AG08395 (cell line): ENCODE measurements around the gene APBA2.

Experiments used
- DNase-seq: peaks from one replicate; pipeline ENCODE4 v3.0.0; 2012; ENCODE audit warnings: mixed read lengths, low spot score

The APBA2 gene

DNA sequence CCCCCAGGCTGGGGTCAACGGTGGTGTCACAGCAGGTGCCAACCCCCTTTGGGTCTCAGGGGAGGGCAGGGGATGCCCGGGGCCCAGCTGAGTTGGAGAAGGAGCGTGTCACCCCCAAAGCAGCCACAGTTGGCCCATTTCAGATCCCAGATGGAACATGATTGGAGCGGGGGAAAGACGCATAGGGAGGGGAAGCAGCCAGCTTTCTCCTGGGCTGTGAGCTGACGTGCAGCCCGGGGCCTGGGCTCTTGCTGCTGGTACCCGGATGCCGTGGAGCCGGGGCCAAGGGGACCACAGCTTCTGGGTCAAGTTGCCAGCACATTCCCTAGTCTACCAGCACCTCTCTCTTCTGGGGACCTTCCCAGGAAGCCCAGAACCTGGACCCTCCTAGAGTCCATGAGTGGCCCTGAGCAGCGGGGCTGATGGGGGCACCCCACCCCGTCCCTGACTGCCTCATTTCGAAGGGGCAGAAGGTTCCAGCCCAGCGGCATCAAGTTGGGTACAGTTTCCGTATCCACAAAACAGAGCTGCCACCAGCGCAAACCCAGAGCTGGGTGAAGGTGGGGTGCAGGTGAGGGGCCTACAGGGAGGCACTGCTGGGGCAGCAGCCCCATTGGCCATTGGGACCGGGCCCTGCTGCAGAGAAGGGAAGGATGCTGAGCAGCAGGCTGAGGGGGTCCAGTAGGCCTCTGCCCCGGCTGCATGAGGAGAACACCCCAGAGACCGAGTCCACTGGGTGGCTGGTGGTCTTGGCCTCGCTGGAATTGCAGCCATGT, 235.0 kb downstream of the APBA2 start:
- DNase-seq, result no peak

DNA sequence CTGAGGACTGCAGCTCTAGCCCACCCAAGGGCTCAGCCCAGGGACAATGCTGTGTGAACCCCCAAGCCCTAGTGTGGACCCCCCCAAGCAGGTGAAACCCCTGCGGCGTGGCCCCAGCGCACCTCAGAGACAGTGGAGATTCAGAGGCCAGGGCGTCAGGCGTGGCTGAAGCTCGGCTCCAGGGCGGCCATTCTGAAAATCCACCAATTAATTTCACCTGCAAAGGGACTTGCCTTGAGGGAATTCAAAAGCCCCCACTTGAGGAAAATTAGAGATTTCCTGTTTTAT, 235.5 kb downstream of the APBA2 start:
- no peak for DNase-seq

- no peak for DNase-seq
Observed at GRCh38 chr15:29121907-29122306, 236.1 kb downstream of the APBA2 start.

DNA sequence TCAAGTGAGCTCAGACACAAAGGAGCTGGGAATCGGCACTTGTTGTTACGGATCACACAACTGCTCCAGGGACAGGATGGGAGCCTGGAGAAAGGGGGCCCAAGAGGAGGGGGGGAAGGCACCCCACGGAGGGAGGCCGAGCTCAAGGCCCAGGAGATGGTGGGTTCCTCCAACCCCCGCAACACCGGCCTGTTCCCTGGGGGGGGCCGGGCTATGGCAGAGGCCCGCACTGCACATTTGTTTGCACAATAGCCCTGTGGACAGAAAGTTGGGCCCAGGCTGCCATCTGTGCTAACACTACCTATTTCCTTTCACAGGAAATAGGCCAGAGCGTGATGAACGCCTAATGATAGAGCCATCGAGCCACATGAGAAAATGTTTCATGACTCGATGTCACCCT, 236.7 kb downstream of the APBA2 start:
- no peak for DNase-seq

DNA sequence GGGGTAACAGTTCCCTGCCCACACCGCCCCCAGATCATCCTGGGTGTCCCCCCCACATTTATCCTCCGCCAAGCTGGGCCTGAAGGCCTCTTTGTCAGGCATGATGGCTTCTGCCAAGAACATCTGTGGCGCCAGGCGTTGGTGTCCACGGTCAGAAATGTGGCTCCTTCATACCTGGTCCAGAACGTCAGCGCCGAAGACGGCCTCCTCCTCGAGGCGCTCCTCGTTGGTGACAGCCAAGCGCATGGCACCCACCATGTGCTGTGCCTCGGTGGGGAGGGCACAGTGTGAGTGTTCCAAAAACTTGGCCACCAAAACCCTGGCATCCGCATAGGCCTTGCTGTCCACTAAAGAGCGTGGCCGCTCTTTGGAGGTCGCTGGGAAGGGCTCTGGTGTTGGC, 237.4 kb downstream of the APBA2 start:
- no peak for DNase-seq

- no peak for DNase-seq
Observed at GRCh38 chr15:29123991-29124390, 238.2 kb downstream of the APBA2 start.

DNA sequence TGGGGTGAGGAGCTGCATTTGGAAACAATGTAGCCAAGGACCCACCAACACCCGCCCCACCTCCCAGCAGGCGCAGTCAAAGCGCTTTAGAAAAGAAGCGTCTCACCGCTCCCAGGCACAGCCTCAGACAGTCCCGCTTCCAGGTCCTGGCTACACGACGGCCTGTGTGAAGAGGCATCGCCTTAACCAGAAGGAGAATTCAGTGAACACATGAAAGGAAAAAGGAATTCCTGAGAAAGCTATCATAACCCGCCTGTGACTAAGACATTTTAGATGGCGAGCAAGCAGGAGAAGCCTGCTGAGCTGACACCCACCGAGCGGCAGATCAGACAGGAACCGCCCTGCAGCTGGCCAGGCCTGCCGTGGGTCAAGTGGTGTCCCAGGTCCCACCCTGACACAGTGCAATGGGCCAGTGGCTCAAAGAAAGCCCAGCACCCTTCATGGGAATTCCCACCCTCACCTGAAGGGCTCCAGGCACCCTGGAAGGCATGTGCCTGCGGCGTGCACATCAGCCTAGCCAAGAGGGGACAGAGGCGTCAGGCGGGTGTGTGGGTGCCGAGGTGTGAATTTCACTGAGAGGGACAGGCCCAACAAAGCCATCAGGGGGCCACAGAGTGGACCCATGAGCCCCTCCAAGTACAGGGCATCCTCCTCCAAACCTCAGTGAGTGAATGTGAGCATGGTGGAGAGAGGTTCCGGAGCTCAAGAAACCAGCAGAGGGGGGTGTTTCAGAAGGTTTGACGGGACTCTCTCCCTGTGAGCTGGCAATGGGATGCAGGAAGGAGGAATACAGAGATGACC, 239.0 kb downstream of the APBA2 start:
- DNase-seq, result no peak

DNA sequence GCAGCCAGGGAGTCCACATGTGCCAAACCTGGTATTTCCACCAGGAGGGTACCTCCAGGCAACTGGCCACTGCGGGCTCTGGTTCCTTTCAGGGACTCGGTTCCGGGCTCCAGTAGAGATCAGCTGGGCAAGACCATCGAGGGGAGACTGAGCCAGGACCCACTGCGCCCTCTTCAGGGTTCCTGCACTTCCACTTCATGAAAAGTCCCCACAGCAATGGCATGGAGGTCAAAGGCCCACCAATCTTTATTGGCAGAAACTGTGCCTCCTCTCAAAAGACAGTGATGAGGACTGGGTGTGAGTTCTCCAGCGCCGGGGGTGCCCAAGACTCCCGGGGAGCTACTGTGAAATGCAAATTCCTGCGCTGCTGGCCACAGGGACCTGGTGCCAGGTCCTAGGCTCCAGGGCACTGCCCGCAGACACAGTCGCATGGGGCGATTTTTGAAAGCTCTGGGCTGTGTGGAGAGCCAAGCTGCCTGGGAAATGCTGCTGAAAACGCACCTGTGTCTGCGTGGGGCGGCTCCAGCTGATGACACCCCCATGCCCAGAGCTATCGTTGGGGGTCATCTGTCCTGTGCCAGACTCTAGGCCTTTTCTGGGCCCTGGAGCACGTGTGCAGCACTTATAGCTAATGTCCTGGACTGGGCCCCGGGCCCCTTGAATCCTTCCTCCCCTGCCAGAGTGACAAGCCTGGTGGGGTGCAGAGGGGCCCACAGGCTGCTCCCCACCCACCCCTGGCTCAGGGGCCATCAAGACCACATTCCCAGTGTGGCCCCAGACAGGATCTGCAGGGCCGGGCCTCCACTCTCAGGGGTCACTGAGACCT, 239.8 kb downstream of the APBA2 start:
- no peak for DNase-seq

GRCh38 chr15:29126208-29126536, 240.4 kb downstream of the APBA2 start:
- DNase-seq, result no peak

DNA sequence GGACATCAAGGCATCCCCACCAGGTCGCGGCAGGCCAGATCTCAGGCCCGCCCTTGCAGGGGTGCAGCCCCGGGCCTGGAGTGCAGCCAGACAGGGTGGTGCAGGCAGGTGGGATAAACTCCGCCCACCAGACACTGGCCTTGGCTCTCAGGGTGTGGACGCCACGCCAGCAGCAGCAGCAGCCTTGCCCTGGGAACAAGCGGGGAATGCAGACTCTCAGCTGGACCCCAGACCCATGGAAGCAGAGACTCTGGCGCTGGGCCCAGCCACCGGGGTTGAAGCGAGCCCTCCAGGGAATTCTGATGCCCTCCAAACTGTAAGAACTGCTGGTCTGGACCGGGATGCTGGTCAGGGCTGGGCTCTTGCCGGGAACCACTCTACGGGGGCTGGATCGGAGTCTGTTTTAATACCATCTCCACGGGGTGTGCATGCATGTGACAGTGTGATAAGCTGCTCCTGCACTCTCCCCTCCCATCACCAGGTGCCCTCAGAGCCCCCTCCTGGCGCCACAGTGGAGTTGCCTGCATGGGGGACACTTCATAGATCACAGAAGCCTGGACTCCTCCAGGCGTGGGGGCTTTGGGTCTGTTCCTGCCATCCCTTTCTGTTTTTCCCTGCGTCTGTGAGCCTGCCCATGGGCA, 241.2 kb downstream of the APBA2 start:
- no peak for DNase-seq

DNA sequence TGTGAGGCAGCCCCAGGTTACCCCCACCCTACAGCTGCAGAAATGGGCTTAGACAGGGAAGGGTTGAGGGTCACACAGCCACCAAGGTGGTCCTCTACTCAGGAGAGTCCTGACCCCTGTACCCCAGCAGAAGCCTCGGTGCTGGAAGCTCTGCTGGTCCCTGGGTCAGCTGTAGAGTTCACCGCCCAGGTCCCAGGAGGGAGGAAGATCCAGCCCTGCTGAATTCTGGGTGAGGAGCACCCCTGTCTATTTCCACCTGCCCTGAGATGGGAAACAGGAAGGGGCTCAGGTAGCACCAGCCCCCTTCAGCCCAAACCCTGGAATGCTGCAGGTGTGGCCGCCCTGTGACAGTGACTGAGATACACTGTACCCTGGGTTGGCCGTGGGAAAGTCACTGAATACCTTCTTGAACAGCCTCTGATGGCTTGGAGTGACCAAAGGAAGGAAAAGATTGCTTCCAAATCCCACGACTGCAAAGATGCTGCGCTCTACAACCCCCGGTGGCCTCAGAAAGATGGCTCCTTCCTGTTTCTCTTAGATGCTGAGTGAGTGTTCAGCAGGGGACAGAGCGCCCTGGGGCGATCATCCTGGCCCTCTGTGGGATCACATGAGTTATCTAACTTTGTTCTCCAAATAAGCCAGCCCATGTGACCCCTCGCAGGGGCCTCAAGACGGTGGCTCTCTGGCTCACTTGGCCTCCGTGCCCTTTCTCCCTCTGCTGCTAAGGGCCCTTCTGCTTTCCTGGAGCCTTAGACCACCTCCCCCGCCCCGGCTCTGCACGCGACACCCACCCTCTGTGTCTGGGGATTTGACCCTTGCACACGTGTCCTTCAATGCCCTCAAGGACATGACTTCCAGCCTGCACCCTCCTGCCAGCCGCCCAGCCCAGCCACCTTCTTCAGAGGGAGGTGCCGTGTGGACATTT, 242.0 kb downstream of the APBA2 start:
- DNase-seq, result no peak

- no peak for DNase-seq
Observed at GRCh38 chr15:29128671-29129070, 242.9 kb downstream of the APBA2 start.

DNA sequence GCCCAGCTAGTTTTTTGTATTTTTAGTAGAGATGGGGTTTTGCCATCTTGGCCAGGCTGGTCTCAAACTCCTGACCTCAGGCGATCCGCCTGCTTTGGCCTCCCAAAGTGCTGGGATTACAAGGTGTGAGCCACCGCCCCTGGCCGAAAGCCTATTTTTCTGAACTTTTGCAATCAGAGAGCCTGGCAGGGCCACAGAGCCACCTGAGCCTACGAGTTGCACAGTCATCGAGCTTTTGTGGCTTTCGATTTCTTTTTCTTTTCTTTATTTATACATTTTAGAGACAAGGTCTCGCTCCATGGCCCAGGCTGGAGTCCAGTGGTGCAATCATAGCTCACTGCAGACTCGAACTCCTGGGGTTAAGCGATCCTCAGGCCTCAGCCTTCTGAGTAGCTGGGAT, 243.4 kb downstream of the APBA2 start:
- no peak for DNase-seq

DNA sequence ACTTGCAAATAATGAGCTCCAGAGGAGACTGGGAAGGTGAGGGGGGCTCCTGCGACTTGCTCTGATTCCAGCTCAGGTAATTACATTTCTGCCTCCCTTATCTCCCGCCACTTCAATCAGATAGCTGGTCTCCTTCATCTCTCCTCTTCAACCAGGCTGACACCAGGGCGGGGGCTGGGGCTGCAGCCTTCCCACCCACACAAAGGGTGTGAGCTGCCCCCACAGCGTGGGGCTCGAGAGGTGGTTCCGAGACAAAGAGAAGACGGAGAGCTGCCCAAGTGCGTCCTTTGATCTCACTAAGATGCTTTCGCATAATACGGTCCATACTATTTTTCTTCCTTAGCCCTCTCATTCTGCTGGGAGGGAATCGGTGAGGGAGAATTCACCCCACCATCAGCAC, 244.2 kb downstream of the APBA2 start:
- no peak for DNase-seq

DNA sequence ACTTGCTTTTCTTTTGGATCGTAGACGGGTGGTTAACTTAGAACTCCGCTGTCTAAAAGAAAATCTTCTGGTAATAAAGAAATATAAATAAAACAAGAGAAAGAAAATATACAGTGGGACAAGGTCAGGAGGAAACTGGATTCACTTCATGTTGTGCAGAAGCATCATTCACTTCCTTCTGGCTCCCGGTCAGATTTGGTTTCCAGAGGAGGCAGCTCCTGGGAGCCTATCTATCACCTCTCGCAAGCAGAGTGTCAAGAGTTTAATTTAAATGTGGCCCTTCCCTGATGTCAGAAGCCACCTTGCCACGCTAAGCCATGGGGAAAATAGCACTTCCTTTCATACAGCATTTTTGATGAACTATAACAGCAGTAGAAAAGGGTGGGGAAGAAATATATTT, 244.7 kb downstream of the APBA2 start:
- no peak for DNase-seq

DNA sequence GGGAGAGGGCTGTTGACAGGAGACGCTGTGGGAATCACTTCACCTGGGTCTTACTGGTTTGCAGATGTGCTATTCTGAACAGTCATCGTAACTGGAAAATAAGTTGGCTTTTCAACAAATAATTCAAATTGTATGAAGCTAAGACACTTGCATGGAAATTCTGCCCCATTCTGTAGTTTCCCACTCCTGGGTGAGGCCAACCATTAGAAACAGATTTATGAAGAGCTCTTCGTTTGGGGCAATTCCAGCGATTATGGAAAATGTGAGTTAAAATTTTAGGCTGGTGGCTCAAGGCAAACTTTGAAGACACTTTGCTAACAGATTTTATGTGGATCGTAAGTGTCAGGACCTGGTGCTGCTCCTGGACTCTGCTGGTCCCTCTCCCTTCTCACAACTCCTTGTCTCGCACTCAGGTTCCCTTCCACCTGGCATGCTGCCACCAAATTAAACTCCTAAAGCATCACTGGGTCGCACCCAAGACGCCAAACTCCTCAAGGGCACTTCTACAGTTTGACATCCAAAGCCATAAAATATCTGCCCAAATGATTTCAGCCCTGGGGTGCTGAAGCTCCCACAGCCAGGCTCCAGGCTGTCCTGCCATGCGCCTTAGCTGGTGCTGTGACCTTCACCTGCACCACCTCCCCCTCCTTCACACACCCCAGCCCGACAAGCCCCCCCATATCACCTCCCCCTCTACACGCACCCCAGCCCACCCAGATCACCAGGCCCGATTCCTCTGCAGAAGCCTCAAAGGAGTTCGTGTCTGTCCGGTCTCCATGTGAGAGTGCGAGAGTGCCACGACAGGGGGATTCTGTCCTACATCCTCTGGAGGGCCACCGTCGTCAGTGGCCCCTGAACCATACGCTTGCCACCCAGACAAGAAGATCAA, 245.4 kb downstream of the APBA2 start:
- DNase-seq, result no peak

GRCh38 chr15:29131840-29132420, 246.2 kb downstream of the APBA2 start:
- DNase-seq, result no peak

- no peak for DNase-seq
Observed at GRCh38 chr15:29132735-29133181, 247.0 kb downstream of the APBA2 start.

DNA sequence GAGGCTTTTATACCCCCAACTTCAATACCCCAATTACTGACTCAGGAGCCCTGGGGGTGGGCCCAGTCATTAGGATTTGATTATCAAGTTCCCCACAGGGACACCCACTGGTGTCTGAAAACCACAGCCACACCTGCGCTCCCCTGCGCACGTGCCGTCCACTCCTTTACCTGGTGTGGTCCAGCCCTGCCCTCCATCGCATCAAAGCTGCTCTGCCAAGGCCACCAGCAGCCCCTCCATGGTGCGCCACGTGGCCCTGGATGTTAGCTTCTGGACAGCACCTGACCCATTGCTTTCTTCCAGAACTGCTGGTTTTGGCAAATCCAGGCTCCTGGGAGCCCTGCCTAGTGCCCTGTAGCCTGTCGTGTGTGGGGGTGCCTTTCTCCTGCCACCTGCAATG, 247.5 kb downstream of the APBA2 start:
- DNase-seq, result no peak

GRCh38 chr15:29133791-29134190, 248.0 kb downstream of the APBA2 start:
- no peak for DNase-seq
